Vagina (tissue), 2 donors: ENCODE measurements around the gene COL25A1. TPM values are rescaled to one million over a fixed set of nuclear protein-coding genes. Genes with fewer than 3 reads are reported as not detected.
"Not testable (repeated sequence)": the region's sequence is repeated elsewhere in the genome, so short reads cannot be mapped to it uniquely, and the experiment has no call there.

Experiments
- DNase-seq, 2 donors: peaks; one replicate each; pipeline ENCODE4 v3.0.0-alpha.2; 2017; ENCODE audit errors: extremely low spot score in 2 of 2
- H3K27ac ChIP-seq: fragments of 200-600 bp; sonication (generic); one replicate; pipeline ENCODE4 v1.5.1; 2019
- H3K27me3 ChIP-seq: fragments of 200-600 bp; sonication (generic); one replicate; pipeline ENCODE4 v1.5.1; 2019
- H3K36me3 ChIP-seq, 2 donors: fragments of 200-600 bp; sonication (generic); one replicate each; pipeline ENCODE4 v1.5.1; 2017 to 2019
- H3K4me1 ChIP-seq: fragments of 200-600 bp; sonication (generic); one replicate; pipeline ENCODE4 v1.5.1; 2019
- H3K4me3 ChIP-seq, 2 donors: fragments of 200-600 bp; sonication (generic); 1 replicate in 1 of 2; 2 replicates in 1 of 2; pipeline ENCODE4 v1.5.1; 2016 to 2019
- H3K9me3 ChIP-seq: fragments of 200-600 bp; sonication (generic); one replicate; pipeline ENCODE4 v1.5.1; 2019
- POLR2A ChIP-seq, 2 donors: fragments of 450-650 bp; IDR thresholded peaks; one replicate each; pipeline ENCODE4 v1.6.1; 2017; ENCODE audit warnings: antibody characterized with exemption in 2 of 2, mild to moderate bottlenecking in 2 of 2, moderate library complexity in 2 of 2
- POLR2AphosphoS5 ChIP-seq, 2 donors: sonication (generic); formaldehyde crosslinking; IDR thresholded peaks; one replicate each; pipeline ENCODE4 v1.9.0; 2017; ENCODE audit warnings: antibody characterized with exemption in 2 of 2, mild to moderate bottlenecking in 2 of 2, low read depth in 1 of 2; ENCODE audit not compliant: insufficient read depth in 1 of 2
- intact Hi-C: fragments of 100-400 bp; cut with DNase I; formaldehyde crosslinking; loops from one replicate; pipeline ENCODE4 v1.15.1; 2023
- total RNA-seq: library from RNA; depleted of rRNA; stranded (reverse); fragments of >200 nt; gene quantifications from one replicate; pipeline ENCODE4 v1.2.3, GENCODE V29; 2016
- TF ChIP-seq, protein P1 (sequence below), 3 experiments: fragments of 450-650 bp in 2 of 3; fragments of 200-600 bp in 1 of 3; sonication (generic) in 1 of 3; IDR thresholded peaks; one replicate each; pipeline ENCODE4 v1.5.1; 2017 to 2019; ENCODE audit warnings: antibody characterized with exemption in 3 of 3, mild to moderate bottlenecking in 2 of 3, moderate library complexity in 2 of 3

COL25A1 gene
- total RNA-seq, 1 donor from 2014 or later: 0.49 TPM

DNA sequence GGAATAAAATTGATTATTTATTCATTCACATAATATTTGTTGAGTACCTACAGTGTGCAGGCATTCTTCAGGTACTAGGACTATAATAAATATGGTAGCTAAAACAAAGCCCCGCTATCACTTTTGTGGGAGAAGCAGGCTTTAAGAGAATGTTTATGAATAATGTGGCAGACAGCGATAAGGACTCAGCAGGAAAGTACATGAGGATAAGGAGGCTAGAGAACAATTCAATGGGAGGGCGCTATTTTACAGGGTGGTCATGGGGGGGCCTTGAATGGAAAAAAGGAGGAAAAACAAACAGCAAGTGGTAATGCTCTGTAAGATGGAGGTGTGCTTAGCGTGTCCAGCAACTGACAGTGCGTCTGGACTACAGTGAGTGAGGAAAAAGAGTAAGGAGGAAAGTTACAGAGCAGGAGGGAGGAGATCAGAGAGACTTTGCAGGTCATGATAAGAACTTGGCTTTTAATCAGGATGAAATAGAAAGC, 275.4 kb downstream of the COL25A1 start:
- no peaks in the 10 kb centered on the region for H3K4me1 ChIP-seq
- H3K36me3 ChIP-seq: no peaks in the 10 kb centered on the region
- H3K27ac ChIP-seq: no peak overlapping the region
- no peaks in the 10 kb centered on the region for H3K9me3 ChIP-seq
- intact Hi-C loops: no loop called here
- H3K27me3 ChIP-seq: no peaks in the 10 kb centered on the region
- TF ChIP-seq, protein P1, sequence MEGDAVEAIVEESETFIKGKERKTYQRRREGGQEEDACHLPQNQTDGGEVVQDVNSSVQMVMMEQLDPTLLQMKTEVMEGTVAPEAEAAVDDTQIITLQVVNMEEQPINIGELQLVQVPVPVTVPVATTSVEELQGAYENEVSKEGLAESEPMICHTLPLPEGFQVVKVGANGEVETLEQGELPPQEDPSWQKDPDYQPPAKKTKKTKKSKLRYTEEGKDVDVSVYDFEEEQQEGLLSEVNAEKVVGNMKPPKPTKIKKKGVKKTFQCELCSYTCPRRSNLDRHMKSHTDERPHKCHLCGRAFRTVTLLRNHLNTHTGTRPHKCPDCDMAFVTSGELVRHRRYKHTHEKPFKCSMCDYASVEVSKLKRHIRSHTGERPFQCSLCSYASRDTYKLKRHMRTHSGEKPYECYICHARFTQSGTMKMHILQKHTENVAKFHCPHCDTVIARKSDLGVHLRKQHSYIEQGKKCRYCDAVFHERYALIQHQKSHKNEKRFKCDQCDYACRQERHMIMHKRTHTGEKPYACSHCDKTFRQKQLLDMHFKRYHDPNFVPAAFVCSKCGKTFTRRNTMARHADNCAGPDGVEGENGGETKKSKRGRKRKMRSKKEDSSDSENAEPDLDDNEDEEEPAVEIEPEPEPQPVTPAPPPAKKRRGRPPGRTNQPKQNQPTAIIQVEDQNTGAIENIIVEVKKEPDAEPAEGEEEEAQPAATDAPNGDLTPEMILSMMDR (IDR thresholded peaks at IDR 0.05): no peak
- no peak for TF ChIP-seq POLR2AphosphoS5 (IDR thresholded peaks at IDR 0.05; ENCODE audit: insufficient read depth in 1 of 2, low read depth in 1 of 2)
- no peak for TF ChIP-seq POLR2A (IDR thresholded peaks at IDR 0.05)
- no peak overlapping the region for H3K4me3 ChIP-seq
- no peak for DNase-seq

DNA sequence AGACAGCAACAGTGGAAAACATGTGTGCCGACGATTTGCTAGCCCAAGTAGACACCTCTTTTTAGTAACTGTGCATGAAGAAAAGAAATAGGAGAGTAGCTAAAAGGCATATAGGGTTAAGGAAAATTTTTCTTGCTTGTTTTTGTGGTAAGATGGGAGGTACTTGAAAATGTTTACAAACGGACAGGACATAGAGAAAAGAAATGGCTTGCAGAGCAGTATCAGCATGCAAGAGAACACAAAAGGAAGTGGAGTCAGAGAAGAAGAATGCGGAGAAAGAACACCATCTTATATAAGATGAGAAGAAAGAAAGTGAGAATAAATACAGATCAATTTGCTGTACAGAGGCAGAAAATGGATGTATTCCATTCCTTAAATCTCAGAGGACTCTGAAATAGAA, 275.9 kb downstream of the COL25A1 start:
- DNase-seq: no peak
- intact Hi-C loops: no loop called here
- Histone ChIP-seq H3K9me3 (no peaks in the 10 kb centered on the region), H3K4me1 (no peaks in the 10 kb centered on the region), H3K4me3 (no peak overlapping the region), H3K27ac (no peak overlapping the region), H3K36me3 (no peaks in the 10 kb centered on the region), H3K27me3 (no peaks in the 10 kb centered on the region)
- TF ChIP-seq, protein P1 (IDR thresholded peaks at IDR 0.05): no peak
- TF ChIP-seq POLR2AphosphoS5 (IDR thresholded peaks at IDR 0.05; ENCODE audit: insufficient read depth in 1 of 2, low read depth in 1 of 2) (no peak), POLR2A (IDR thresholded peaks at IDR 0.05) (no peak)

DNA sequence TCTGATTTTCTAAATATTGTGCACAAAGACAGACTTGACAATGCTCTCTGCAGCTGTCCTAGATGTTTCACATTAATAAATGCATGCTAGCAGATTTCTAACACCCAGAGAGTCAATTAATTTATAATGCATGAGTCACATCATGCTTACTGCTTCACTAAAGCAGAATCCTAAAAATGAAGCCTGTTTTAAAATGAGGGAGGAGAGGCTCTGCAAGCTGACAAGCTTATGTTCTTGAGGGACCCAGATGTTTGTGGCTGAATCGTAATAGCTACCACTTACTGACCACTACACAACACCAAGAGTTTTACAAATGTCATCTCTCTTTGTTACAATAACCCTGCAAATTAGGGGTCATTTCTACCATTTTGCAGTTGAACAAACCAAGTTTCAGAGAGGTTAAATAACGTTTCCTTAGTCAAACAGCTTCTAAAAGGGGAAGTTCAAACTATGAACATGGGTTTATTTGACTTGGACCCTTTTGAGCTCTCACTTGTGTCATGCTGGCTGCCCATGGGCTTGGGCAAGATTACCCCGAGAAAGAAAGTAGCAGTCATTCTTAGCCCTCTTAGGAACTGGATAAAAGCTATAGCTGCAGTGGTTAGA, 276.9 kb downstream of the COL25A1 start:
- intact Hi-C loops: no loop called here
- no peaks in the 10 kb centered on the region for H3K36me3 ChIP-seq

DNA sequence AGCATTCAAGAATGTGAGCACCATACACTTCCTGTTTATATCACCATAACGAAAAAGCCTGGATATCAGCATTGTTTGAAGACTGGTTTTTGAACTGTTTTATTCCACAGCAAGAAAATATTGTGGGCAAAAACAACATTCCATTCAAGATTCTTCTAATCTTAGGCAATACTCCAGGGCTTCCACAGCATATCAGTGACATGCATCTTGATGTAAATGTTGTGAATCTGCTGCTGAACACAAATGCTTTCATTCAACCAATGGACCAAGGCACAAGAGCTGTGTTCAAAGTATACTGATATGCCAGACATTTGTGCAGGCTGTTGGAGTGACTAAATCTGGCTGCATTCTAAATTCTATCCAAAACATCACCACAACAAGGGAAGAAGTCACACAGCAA, 279.5 kb downstream of the COL25A1 start:
- intact Hi-C loops: no loop called here
- no peak overlapping the region for H3K27ac ChIP-seq
- H3K36me3 ChIP-seq: no peaks in the 10 kb centered on the region
- no peaks in the 10 kb centered on the region for H3K4me1 ChIP-seq
- no peak for DNase-seq
- TF ChIP-seq POLR2A (IDR thresholded peaks at IDR 0.05): no peak
- TF ChIP-seq POLR2AphosphoS5 (IDR thresholded peaks at IDR 0.05; ENCODE audit: insufficient read depth in 1 of 2, low read depth in 1 of 2): no peak
- TF ChIP-seq, protein P1 (IDR thresholded peaks at IDR 0.05): no peak
- H3K9me3 ChIP-seq: no peaks in the 10 kb centered on the region
- no peaks in the 10 kb centered on the region for H3K27me3 ChIP-seq
- H3K4me3 ChIP-seq: no peak overlapping the region

More for the DNA sequence above, 276.9 kb downstream of the COL25A1 start:
- no peak for DNase-seq
- no peaks in the 10 kb centered on the region for H3K27me3 ChIP-seq
- TF ChIP-seq, protein P1 (IDR thresholded peaks at IDR 0.05): no peak
- H3K4me3 ChIP-seq: no peak overlapping the region
- no peaks in the 10 kb centered on the region for H3K9me3 ChIP-seq
- H3K4me1 ChIP-seq: no peaks in the 10 kb centered on the region
- H3K27ac ChIP-seq: no peak overlapping the region

DNA sequence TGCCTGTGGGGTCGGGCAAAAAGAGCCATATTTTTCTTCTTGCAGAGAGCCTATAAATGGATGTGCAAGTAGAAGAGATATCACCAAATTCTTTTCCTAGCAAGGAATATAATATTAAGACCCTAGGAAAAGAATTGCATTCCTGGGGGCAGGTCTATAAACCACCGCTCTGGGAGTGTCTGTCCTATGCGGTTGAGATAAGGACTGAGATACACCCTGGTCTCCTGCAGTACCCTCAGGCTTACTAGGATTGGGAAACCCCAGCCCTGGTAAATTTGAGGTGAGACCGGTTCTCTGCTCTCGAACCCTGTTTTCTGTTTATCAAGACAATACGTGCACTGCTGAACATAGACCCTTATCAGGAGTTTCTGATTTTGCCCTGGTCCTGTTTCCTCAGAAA, 280.8 kb downstream of the COL25A1 start:
- H3K4me1 ChIP-seq, H3K27me3 ChIP-seq, DNase-seq, intact Hi-C loops, H3K4me3 ChIP-seq, H3K27ac ChIP-seq, H3K9me3 ChIP-seq, H3K36me3 ChIP-seq: not testable (repeated sequence)
